IMR-90 (cell line): ENCODE measurements around the gene ZNF268. TPM values are rescaled to one million over a fixed set of nuclear protein-coding genes. Genes with fewer than 3 reads are reported as not detected.
A peak's percentile ranks its signal among the peaks of the same experiment; 100 is the strongest.

Source experiments
- ATAC-seq: fragments of 200-7000 bp; cut with Tn5 transposase; 2 replicates; pipeline ENCODE4 v1.9.1; 2020; ENCODE audit warnings: low read depth, mild to moderate bottlenecking, moderate library complexity
- BruUV-seq: library from RNA; stranded (reverse); fragments of 400-500 nt; replicated peaks from 2 replicates; lab custom pipeline; 2021; lab: Mats Ljungman, UMichigan
- CTCF ChIA-PET: fragments of 300-600 bp; formaldehyde crosslinking; extraction: SDS; loops from one replicate; lab custom pipeline; 2021; ENCODE audit warnings: antibody characterized with exemption; lab: Yijun Ruan, JAX
- POLR2A ChIA-PET: fragments of 300-600 bp; sonication (Branson Sonifier 250); formaldehyde crosslinking; loops from one replicate; lab custom pipeline; 2022; ENCODE audit warnings: antibody characterized with exemption; ENCODE audit not compliant: unreplicated experiment; lab: Charles Lee
- DNase-seq: peaks from one replicate; pipeline ENCODE4 v3.0.0; 2013
- H2AFZ ChIP-seq: replicated peaks from 2 replicates; pipeline ENCODE3; 2013; ENCODE audit warnings: low read length, mild to moderate bottlenecking; ENCODE audit not compliant: poor library complexity
- H2AK5ac ChIP-seq: 2 replicates; pipeline ENCODE4 v1.6.1; 2013; ENCODE audit warnings: low read depth, low read length, inconsistent platforms
- H2AK9ac ChIP-seq: replicated peaks from 2 replicates; pipeline ENCODE3; 2013; ENCODE audit warnings: mild to moderate bottlenecking, low read depth, low read length, moderate library complexity; ENCODE audit not compliant: poor library complexity
- H2BK120ac ChIP-seq: 2 replicates; pipeline ENCODE4 v1.6.1; 2013; ENCODE audit warnings: low read depth, low read length, inconsistent platforms
- H2BK15ac ChIP-seq: 3 replicates; pipeline ENCODE4 v1.6.1; 2013; ENCODE audit warnings: low read depth, low read length, inconsistent platforms
- H2BK20ac ChIP-seq: 2 replicates; pipeline ENCODE4 v1.6.1; 2013; ENCODE audit warnings: low read depth, mild to moderate bottlenecking, inconsistent platforms, low read length, moderate library complexity
- H2BK5ac ChIP-seq: 2 replicates; pipeline ENCODE4 v1.6.1; 2013; ENCODE audit warnings: mild to moderate bottlenecking, low read depth, low read length, inconsistent platforms; ENCODE audit not compliant: poor library complexity, severe bottlenecking
- H3K14ac ChIP-seq: replicated peaks from 2 replicates; pipeline ENCODE4 v1.6.1; 2013; ENCODE audit warnings: low read depth, low read length, inconsistent platforms
- H3K18ac ChIP-seq: 2 replicates; pipeline ENCODE4 v1.6.1; 2013; ENCODE audit warnings: low read depth, low read length, control low read depth
- H3K23ac ChIP-seq: 2 replicates; pipeline ENCODE4 v1.6.1; 2013; ENCODE audit warnings: low read depth, low read length, inconsistent platforms
- H3K27ac ChIP-seq: 2 replicates; pipeline ENCODE4 v1.5.1; 2013; ENCODE audit warnings: mild to moderate bottlenecking, control low read depth, low read length; ENCODE audit not compliant: insufficient read depth
- H3K27me3 ChIP-seq: 2 replicates; pipeline ENCODE4 v1.6.1; 2013; ENCODE audit warnings: low read length; ENCODE audit not compliant: control insufficient read depth, insufficient read depth
- H3K36me3 ChIP-seq: 2 replicates; pipeline ENCODE4 v1.6.1; 2013; ENCODE audit warnings: low read length, mixed read lengths; ENCODE audit not compliant: control insufficient read depth, insufficient read depth
- H3K4ac ChIP-seq: 2 replicates; pipeline ENCODE4 v1.6.1; 2013; ENCODE audit warnings: low read depth, low read length, inconsistent platforms
- H3K4me1 ChIP-seq: 2 replicates; pipeline ENCODE4 v1.6.1; 2013; ENCODE audit warnings: low read length, mixed read lengths; ENCODE audit not compliant: control insufficient read depth, insufficient read depth
- H3K4me2 ChIP-seq: 2 replicates; pipeline ENCODE4 v1.6.1; 2013; ENCODE audit warnings: low read depth, mild to moderate bottlenecking, control low read depth, low read length, moderate library complexity
- H3K4me3 ChIP-seq: 2 replicates; pipeline ENCODE4 v1.5.1; 2013; ENCODE audit warnings: low read depth, mild to moderate bottlenecking, control low read depth, low read length, moderate library complexity; ENCODE audit not compliant: insufficient read depth
- H3K56ac ChIP-seq: 2 replicates; pipeline ENCODE4 v1.6.1; 2013; ENCODE audit warnings: low read length, inconsistent platforms; ENCODE audit not compliant: insufficient read depth; ENCODE audit errors: extremely low read depth
- H3K79me1 ChIP-seq, 2 experiments: 2 replicates each; pipeline ENCODE4 v1.6.1; 2013; ENCODE audit warnings: low read length in 2 of 2, inconsistent platforms in 1 of 2, low read depth in 1 of 2
- H3K9ac ChIP-seq: 2 replicates; pipeline ENCODE4 v1.6.1; 2013; ENCODE audit warnings: low read depth, low read length, control low read depth
- H3K9me1 ChIP-seq: 2 replicates; pipeline ENCODE4 v1.6.1; 2013; ENCODE audit warnings: low read length, inconsistent platforms; ENCODE audit not compliant: insufficient read depth
- H3K9me3 ChIP-seq: 2 replicates; pipeline ENCODE4 v1.6.1; 2013; ENCODE audit warnings: low read length; ENCODE audit not compliant: control insufficient read depth, insufficient read depth
- H4K20me1 ChIP-seq: 2 replicates; pipeline ENCODE4 v1.6.1; 2013; ENCODE audit warnings: low read length, inconsistent platforms; ENCODE audit not compliant: insufficient read depth
- H4K5ac ChIP-seq: 2 replicates; pipeline ENCODE4 v1.6.1; 2013; ENCODE audit warnings: mild to moderate bottlenecking, low read depth, low read length, control low read depth
- H4K8ac ChIP-seq, 2 experiments: 2 replicates each; pipeline ENCODE4 v1.6.1; 2013; ENCODE audit warnings: low read depth in 2 of 2, low read length in 2 of 2, control low read depth in 1 of 2, inconsistent platforms in 1 of 2
- H4K91ac ChIP-seq: 2 replicates; pipeline ENCODE4 v1.6.1; 2013; ENCODE audit warnings: low read depth, low read length, inconsistent platforms; ENCODE audit not compliant: insufficient read depth
- CEBPB ChIP-seq: IDR thresholded peaks from 2 replicates; pipeline ENCODE4 v1.6.1; 2012; ENCODE audit warnings: low read depth, low read length, improper control_type of control experiment
- MAZ ChIP-seq: IDR thresholded peaks from 2 replicates; pipeline ENCODE4 v1.6.1; 2012; ENCODE audit warnings: low read depth, mild to moderate bottlenecking, low read length, improper control_type of control experiment, moderate library complexity, borderline replicate concordance
- WGBS, 2 experiments: methylation state at CpG; one replicate each; pipeline versions ENCODE4 v1.1.5 to v1.1.7; 2013; ENCODE audit warnings: missing lambda C conversion rate in 2 of 2; ENCODE audit not compliant: insufficient read length in 1 of 2; ENCODE audit errors: extremely low coverage in 2 of 2; 5-methylcytosine and 5-hydroxymethylcytosine counted together
- dilution Hi-C: fragments of 300-500 bp; cut with HindIII; formaldehyde crosslinking; loops from one replicate; pipeline ENCODE4 v1.14.3; 2018; ENCODE audit warnings: low sequenced_read_pairs; ENCODE audit not compliant: unreplicated experiment
- in situ Hi-C: fragments of 300-500 bp; cut with MboI; formaldehyde crosslinking; loops from 3 replicates; pipeline ENCODE4 v1.14.3; 2019; ENCODE audit warnings: low sequenced_read_pairs, inconsistent platforms, mixed read lengths
- intact Hi-C: fragments of 100-400 bp; cut with micrococcal nuclease; formaldehyde crosslinking; loops from 2 replicates; pipeline ENCODE4 v1.10.0; 2022
- polyA plus RNA-seq, 3 experiments: library from polyadenylated mRNA; depleted of rRNA; stranded (reverse); fragments of >200 nt; gene quantifications; 2 replicates each; pipeline ENCODE4 v1.2.3, GENCODE V29; 2012; ENCODE audit warnings: low replicate concordance in 1 of 3
- total RNA-seq: library from RNA; depleted of rRNA; stranded (reverse); fragments of >200 nt; gene quantifications from 2 replicates; pipeline ENCODE4 v1.2.3, GENCODE V29; 2012

The ZNF268 gene
- total and polyA plus RNA-seq, 2 of the 4 experiments (the other 2 are of a cell fraction): 6.7 to 54.5 TPM

DNA sequence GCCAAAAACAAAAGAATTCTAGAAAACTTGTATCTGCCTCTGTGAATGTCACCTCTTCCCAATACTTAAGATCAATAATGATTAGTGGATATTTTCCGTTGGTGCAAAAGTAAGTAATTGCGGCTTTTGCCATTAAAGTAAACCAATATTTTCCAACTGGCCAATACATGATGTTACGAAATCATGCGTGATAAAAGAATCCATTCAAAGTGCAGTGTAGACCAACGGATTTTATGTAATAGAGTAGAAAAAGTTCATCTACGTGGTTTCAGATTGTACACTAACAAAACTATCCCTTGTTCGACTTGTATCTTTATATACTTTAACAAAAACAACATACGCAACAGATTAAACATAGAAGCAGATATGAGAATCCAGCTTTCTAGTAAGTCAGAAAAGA lies 626 bp upstream of the ZNF268 start:
- WGBS, 2 experiments: no CpG with 5 or more reads among the region's 8 CpGs
- no peak overlapping the region for H3K27ac ChIP-seq
- CTCF ChIA-PET: interaction anchor here (1.0 kb wide), 2 partner anchors 10 to 101 kb away, joined by 3 read pairs; no protein-coding TSS in a partner anchor
- H3K79me1 ChIP-seq: peaks cover 17 to 19% of the 10 kb centered on the region in 2 experiments
- no peak overlapping the region for H2BK15ac ChIP-seq
- H3K4me1 ChIP-seq: no peaks in the 10 kb centered on the region
- H4K8ac ChIP-seq: no peak overlapping the region; a peak in 1 of 4 replicates
- H4K5ac ChIP-seq: no peak overlapping the region
- in situ Hi-C loops (no loop called here), intact Hi-C loops (loop anchor here (1.0 kb wide), 1 partner anchor 100 kb away; the partner anchor contains the start of gene ZNF140), dilution Hi-C loops (no loop called here)
- no peak overlapping the region for H3K18ac ChIP-seq
- H3K23ac ChIP-seq: no peak overlapping the region
- H3K9me1 ChIP-seq: no peaks in the 10 kb centered on the region
- POLR2A ChIA-PET: no interaction called here
- H3K27me3 ChIP-seq: no peaks in the 10 kb centered on the region
- H2AK9ac ChIP-seq: no peak overlapping the region
- no peak overlapping the region for H4K91ac ChIP-seq
- no peak overlapping the region for H2BK5ac ChIP-seq
- H3K4me3 ChIP-seq: no peak overlapping the region
- no peak overlapping the region for H2AFZ ChIP-seq
- BruUV-seq: no TSS peak
- no peak for ATAC-seq
- H4K20me1 ChIP-seq: no peaks in the 10 kb centered on the region
- DNase-seq: no peak
- H2BK20ac ChIP-seq: no peak overlapping the region
- H3K36me3 ChIP-seq: peaks cover 23% of the 10 kb centered on the region
- H2AK5ac ChIP-seq: no peak overlapping the region
- no peak overlapping the region for H2BK120ac ChIP-seq
- peak; percentile 62 for TF ChIP-seq CEBPB
- no peak for TF ChIP-seq MAZ
- H3K9ac ChIP-seq: no peak overlapping the region
- H3K9me3 ChIP-seq: peaks cover 26% of the 10 kb centered on the region
- no peak overlapping the region for H3K4ac ChIP-seq
- H3K4me2 ChIP-seq: no peak overlapping the region
- H3K56ac ChIP-seq: no peak overlapping the region
- H3K14ac ChIP-seq: no peak overlapping the region
